ENCODE measurements around the gene LDHA.
A peak's percentile ranks its signal among the peaks of the same experiment; 100 is the strongest.

Gene LDHA

GRCh38 chr11:18429332-18429731, 35.0 kb downstream of the LDHA start:
- DNase-seq (ENCODE audit: low read depth): no peak
- no peak overlapping the region for H3K4me3 ChIP-seq (replicated peaks; ENCODE audit: low read depth, low read length)
- TF ChIP-seq CTCF (IDR thresholded peaks at IDR 0.05; ENCODE audit: low read length, missing control alignments): no peak

GRCh38 chr11:18438691-18439090, 44.3 kb downstream of the LDHA start:
- DNase-seq (ENCODE audit: low read depth): no peak
- no peak overlapping the region for H3K4me3 ChIP-seq (replicated peaks; ENCODE audit: low read depth, low read length)
- TF ChIP-seq CTCF (IDR thresholded peaks at IDR 0.05; ENCODE audit: low read length, missing control alignments): no peak

- no peak overlapping the region for H3K4me3 ChIP-seq (replicated peaks; ENCODE audit: low read depth, low read length)
- no peak for TF ChIP-seq CTCF (IDR thresholded peaks at IDR 0.05; ENCODE audit: low read length, missing control alignments)
- DNase-seq (ENCODE audit: low read depth): no peak
Measured at GRCh38 chr11:18449251-18449650, 54.9 kb downstream of the LDHA start.

- H3K4me3 ChIP-seq (replicated peaks; ENCODE audit: low read depth, low read length): no peak overlapping the region
- DNase-seq (ENCODE audit: low read depth): no peak
- TF ChIP-seq CTCF (IDR thresholded peaks at IDR 0.05; ENCODE audit: low read length, missing control alignments): no peak
Measured at GRCh38 chr11:18452927-18453326, 58.6 kb downstream of the LDHA start.

- DNase-seq (ENCODE audit: low read depth): no peak
- no peak within 1 kb of the TSS for H3K4me3 ChIP-seq (replicated peaks; ENCODE audit: low read depth, low read length)
- TF ChIP-seq CTCF (IDR thresholded peaks at IDR 0.05; ENCODE audit: low read length, missing control alignments): no peak
Measured at GRCh38 chr11:18455686-18456372, 61.5 kb downstream of the LDHA start, which contains the start of gene LDHAL6A. Gene LDHAL6A, plus strand, starts transcription at chr11:18455856. Its CDS starts 825 bp downstream, at chr11:18456681.

GRCh38 chr11:18457450-18457849, 63.1 kb downstream of the LDHA start:
- no peak for TF ChIP-seq CTCF (IDR thresholded peaks at IDR 0.05; ENCODE audit: low read length, missing control alignments)
- no peak overlapping the region for H3K4me3 ChIP-seq (replicated peaks; ENCODE audit: low read depth, low read length)
- DNase-seq (ENCODE audit: low read depth): peak; percentile 24
